ENCODE measurements around the gene MB.

MB gene

DNA sequence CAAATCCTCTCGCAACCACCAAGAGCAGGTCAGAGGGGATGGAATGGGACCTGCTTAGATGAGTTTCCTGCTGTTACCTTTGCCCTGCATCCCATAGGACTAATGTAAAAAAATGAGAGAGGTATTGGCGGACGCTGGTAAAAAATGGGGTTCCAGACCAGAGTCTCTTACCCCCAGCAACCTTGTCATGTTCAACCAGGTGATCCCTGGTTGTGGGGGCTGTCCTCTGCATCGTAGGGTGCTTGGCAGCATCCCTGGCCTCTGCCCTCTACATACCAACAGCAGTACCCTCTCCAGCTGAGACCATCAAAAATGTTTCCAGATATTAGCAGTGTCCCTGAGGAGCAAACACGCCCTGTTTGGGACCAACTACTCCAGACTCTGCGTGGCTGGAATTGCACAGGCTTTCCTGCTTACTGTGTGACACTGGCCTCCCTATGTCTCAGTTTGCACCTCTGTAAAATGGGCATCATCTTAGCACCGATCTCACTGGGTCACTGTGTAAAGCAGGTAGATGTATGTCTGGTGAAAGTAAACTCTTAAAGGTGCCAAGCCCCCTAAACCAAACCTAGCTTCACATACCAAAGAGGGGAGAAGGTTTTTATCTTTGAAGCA is 32.6 kb upstream of the MB start:
- H3K4me3 ChIP-seq (ENCODE audit: low read depth, low read length) = no peak overlapping the region
- no peak for DNase-seq
- no peaks in the 10 kb centered on the region for H3K36me3 ChIP-seq (replicated peaks)
- in situ Hi-C loops (cut with HindIII; ENCODE audit: low pct_ligation_motif_present, low sequenced_read_pairs) = no loop called here
- no peak for TF ChIP-seq CTCF (IDR thresholded peaks at IDR 0.05; ENCODE audit: low read depth, low read length, missing control alignments)
- no peak overlapping the region for H3K27ac ChIP-seq
- no peaks in the 10 kb centered on the region for H3K27me3 ChIP-seq (replicated peaks)

DNA sequence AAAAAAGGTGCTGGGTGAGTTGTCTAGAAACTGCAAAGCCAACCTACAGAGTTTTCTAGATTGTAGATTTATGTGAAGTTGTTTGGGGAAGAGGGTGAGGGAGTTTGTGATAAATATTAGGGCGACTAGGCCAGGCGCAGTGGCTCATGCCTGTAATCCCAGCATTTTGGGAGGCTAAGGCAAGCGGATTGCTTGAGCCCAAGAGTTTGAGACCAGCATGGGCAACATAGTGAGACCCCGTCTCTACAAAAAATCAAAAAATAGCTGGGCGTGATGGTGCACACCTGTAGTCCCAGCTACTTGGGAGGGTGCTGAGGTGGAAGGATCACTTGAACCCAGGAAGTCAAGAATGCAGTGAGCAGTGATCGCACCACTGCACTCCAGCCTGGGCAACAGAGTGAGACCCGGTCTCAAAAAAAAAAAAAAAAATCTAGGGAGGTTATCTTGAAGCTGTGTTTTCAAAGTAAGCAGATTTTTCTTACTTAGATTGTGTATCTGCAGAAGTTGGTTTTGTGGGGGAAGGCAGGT is 32.0 kb upstream of the MB start:
- H3K27ac ChIP-seq = no peak overlapping the region
- no peak for DNase-seq
- in situ Hi-C loops (cut with HindIII; ENCODE audit: low pct_ligation_motif_present, low sequenced_read_pairs) = no loop called here
- H3K36me3 ChIP-seq (replicated peaks) = no peaks in the 10 kb centered on the region
- H3K27me3 ChIP-seq (replicated peaks) = no peaks in the 10 kb centered on the region
- no peak for TF ChIP-seq CTCF (IDR thresholded peaks at IDR 0.05; ENCODE audit: low read depth, low read length, missing control alignments)
- H3K4me3 ChIP-seq (ENCODE audit: low read depth, low read length) = no peak overlapping the region

DNA sequence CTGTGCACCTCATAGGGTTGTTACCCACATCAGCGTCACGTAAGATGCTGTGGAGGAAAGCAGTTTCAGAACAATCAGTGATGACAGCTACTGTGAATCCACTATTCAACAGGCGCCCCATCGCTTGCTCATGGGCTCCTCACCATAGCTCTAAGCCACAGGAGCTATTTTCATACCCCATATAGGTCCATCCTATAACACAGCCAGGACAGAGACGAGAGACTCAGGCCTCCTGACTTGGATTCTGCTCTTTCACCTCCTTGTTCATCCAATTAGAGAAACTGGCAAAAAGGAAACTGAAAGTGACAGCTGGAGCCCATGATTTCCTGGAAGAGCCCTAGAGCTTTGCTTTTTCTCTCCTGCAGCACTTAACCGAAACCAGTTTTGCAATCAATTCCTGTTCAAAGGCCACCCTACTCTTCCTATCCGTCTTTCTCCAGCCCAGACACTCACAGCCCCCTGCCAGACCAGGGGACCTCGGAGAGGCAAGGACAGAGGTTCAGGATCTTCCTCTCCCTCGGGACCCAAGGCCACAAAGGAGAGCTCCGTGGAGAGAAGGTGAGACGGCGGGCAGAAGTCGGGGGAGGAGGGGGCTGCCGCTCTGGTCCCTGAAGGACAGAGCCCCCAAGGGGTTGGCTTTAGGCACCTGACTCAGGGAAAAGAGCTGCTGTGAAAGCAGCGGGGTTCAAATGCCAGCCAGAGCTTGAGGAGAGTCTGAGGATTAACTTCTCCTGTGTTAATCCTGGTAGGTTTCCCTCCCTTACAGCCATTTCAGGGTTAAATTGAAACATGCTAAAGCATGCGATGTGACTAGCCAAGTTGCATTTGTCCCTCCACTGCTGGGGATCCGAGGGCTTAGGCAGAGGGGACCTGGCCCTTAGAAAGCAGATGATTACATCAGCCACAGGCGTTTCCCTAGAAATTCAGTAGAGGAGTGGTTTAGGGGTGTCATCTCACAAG is 31.2 kb upstream of the MB start, which contains the start of gene APOL6:
Gene APOL6 (plus strand): TSS at position 381 of the 960 bp plus-strand sequence. CDS start 7,980 bp downstream, outside the sequence.
- Histone ChIP-seq H3K27ac (peak within 1 kb of the TSS; percentile 52), H3K27me3 (replicated peaks) (no peaks in the 10 kb centered on the region), H3K4me3 (ENCODE audit: low read depth, low read length) (peak within 1 kb of the TSS; percentile 51), H3K36me3 (replicated peaks) (no peaks in the 10 kb centered on the region)
- TF ChIP-seq CTCF (IDR thresholded peaks at IDR 0.05; ENCODE audit: low read depth, low read length, missing control alignments) = no peak
- in situ Hi-C loops (cut with HindIII; ENCODE audit: low pct_ligation_motif_present, low sequenced_read_pairs) = no loop called here
- DNase-seq = peak; percentile 56

DNA sequence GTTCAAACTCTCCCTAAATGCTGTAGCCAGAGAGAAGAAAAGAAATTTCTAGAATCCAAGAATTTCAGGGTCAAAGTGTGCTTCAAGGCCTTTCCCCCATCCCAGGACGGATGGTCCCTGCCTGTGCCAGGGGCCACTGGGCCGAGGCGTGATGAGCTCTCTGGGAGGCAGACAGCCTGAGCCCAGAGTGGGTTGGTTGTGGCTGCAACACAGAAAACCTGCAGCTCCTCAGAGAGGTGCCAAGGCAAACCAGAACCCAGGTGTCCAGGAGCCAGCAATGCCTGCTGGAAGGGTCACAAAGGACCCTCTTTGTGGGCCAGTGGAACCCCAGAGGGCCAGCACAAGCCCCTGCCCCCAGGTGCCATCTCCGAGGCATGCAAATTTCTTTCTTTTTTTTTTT is 28.5 kb upstream of the MB start:
- in situ Hi-C loops (cut with HindIII; ENCODE audit: low pct_ligation_motif_present, low sequenced_read_pairs) = no loop called here
- no peak for TF ChIP-seq CTCF (IDR thresholded peaks at IDR 0.05; ENCODE audit: low read depth, low read length, missing control alignments)
- DNase-seq = no peak
- H3K36me3 ChIP-seq (replicated peaks) = no peaks in the 10 kb centered on the region
- H3K27ac ChIP-seq = no peak overlapping the region
- no peak overlapping the region for H3K4me3 ChIP-seq (ENCODE audit: low read depth, low read length)
- no peaks in the 10 kb centered on the region for H3K27me3 ChIP-seq (replicated peaks)

DNA sequence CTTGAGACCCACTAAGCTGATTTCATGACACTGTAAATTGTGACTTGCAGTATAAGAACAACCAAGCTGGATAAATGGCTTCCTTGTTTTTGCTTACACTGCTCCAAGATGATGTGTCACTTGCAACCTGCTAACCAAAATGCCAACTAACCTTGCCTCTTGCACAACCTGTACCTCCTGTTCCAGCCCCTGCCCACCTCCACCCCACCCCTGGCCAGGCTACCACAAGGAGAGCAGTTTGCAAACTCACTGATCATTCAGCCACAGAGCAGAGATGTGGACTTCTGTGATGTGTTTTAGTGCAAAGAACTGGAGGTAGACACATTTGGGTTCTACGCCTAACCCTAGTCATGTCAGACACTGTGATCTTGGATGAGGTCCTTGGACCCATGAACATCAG is 26.9 kb upstream of the MB start:
- in situ Hi-C loops (cut with HindIII; ENCODE audit: low pct_ligation_motif_present, low sequenced_read_pairs) = no loop called here

More for the DNA sequence above, 26.9 kb upstream of the MB start:
- TF ChIP-seq CTCF (IDR thresholded peaks at IDR 0.05; ENCODE audit: low read depth, low read length, missing control alignments) = no peak
- H3K36me3 ChIP-seq (replicated peaks) = no peaks in the 10 kb centered on the region
- no peak overlapping the region for H3K4me3 ChIP-seq (ENCODE audit: low read depth, low read length)
- no peak overlapping the region for H3K27ac ChIP-seq
- no peaks in the 10 kb centered on the region for H3K27me3 ChIP-seq (replicated peaks)
- DNase-seq = no peak
